ENCODE results near the gene CLPTM1L. TPM values are rescaled to one million over a fixed set of nuclear protein-coding genes. Genes with fewer than 3 reads are reported as not detected.

Gene CLPTM1L
- total RNA-seq, 2 experiments from 2014 or later: 395 TPM

DNA sequence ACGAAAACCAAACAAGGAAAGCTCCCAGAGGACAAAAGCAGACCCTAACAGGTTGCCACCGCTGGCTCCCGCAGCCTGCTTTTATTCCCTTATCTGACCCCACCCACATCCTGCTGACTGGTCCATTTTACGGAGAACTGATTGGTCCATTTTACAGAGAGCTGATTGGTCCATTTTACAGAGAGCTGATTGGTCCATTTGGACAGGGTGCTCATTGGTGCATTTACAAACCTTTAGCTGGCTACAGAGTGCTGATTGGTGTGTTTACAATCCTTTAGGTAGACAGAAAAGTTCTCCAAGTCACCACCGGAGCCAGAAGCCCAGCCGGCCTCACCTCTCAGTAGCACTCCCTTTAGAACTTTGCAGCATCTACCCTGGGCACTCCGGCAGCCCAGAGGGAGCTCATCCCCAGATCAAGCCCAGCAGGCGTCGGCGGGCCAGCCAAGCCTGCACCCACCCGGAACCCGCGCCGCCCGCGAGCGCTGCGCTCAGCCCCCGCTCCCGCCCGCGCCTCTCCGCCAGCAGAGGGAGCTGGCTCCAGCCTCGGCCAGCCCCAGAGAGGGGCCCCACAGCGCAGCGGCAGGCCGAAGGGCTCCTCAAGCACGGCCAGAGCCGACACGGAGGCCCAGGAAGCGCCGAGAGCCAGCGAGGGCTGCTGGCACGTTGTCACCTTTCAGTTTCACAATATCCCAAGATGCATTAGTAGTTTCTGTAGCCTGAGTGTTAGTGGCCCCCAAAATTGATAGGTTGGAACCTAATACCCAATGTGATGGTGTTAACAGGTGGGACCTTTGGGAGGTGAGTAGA lies 35.3 kb upstream of the CLPTM1L start:
- Histone ChIP-seq H3K9me2 (ENCODE audit: insufficient read depth, low read length) (no peaks in the 10 kb centered on the region), H3K36me3 (ENCODE audit: insufficient read depth, low read length) (no peaks in the 10 kb centered on the region), H3K79me2 (ENCODE audit: insufficient read depth, low read depth, low read length) (no peaks in the 10 kb centered on the region), H3K9me3 (ENCODE audit: low read length) (no peaks in the 10 kb centered on the region), H3K27ac (ENCODE audit: low read depth, low read length, poor library complexity, severe bottlenecking) (no peak overlapping the region), H3K4me3 (ENCODE audit: low read depth, low read length, poor library complexity, severe bottlenecking) (no peak overlapping the region), H4K20me1 (ENCODE audit: insufficient read depth, low read length) (no peaks in the 10 kb centered on the region), H3K4me2 (ENCODE audit: low read length) (no peak overlapping the region), H3K4me1 (ENCODE audit: insufficient read depth, low read length, poor library complexity, severe bottlenecking) (peaks cover 3% of the 10 kb centered on the region), H2AFZ (ENCODE audit: low read length) (no peak overlapping the region)
- intact Hi-C loops (cut with micrococcal nuclease; ENCODE audit: unreplicated experiment): no loop called here
- no peak for DNase-seq (ENCODE audit: low spot score)
- no TSS peak for BruUV-seq (replicated peaks)
- ChIA-PET POLR2A (interaction anchor here (1.6 kb wide), 1 partner anchor 13 kb away, joined by 3 read pairs; no protein-coding TSS in a partner anchor), CTCF (ENCODE audit: unreplicated experiment) (no interaction called here)
- no peak for TF ChIP-seq EZH2phosphoT487 (IDR thresholded peaks at IDR 0.05; ENCODE audit: borderline replicate concordance, low read depth, low read length)
- TF ChIP-seq, protein P1, sequence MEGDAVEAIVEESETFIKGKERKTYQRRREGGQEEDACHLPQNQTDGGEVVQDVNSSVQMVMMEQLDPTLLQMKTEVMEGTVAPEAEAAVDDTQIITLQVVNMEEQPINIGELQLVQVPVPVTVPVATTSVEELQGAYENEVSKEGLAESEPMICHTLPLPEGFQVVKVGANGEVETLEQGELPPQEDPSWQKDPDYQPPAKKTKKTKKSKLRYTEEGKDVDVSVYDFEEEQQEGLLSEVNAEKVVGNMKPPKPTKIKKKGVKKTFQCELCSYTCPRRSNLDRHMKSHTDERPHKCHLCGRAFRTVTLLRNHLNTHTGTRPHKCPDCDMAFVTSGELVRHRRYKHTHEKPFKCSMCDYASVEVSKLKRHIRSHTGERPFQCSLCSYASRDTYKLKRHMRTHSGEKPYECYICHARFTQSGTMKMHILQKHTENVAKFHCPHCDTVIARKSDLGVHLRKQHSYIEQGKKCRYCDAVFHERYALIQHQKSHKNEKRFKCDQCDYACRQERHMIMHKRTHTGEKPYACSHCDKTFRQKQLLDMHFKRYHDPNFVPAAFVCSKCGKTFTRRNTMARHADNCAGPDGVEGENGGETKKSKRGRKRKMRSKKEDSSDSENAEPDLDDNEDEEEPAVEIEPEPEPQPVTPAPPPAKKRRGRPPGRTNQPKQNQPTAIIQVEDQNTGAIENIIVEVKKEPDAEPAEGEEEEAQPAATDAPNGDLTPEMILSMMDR (conservative IDR thresholded peaks at IDR 0.05; ENCODE audit: low read length): peak; percentile 52

DNA sequence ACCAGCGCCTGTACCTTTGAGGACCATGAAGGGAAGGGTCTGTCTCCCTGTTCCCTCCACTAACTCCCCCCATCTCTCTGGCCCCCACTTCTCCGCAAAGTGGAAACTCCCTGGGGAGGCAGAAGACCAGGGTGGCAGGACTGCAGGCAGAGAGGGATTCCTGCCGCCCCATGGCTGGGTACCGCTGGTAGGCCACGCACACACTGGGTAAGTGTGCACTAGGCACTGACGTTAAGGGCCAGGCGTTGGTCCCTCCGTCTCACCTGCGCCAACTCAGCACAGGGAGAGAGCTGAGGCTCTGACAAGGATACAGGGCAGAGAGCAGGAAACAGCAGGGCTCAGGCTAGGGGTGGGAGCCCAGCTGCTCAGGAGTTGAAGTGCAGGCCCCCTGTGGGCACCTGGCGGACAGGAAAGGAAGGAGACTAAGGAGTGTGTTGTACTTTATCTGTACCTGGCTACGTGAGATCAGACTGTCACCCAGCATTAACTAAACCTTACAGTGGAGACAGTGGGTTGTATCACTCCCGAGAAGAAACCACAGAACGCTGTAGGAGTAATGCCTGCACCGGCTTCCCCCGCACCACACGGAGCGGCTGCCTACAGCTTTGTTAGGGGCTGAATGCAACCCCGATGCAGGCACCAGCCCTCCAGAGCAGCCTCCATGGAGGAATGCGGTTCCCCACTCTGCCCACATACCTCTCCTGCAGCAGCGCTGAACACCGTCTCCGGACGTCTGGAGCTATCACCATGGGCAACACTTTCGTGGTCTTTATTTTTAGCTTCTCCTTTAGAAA lies 34.2 kb upstream of the CLPTM1L start:
- Histone ChIP-seq H3K9me3 (ENCODE audit: low read length) (no peaks in the 10 kb centered on the region), H3K27ac (ENCODE audit: low read depth, low read length, poor library complexity, severe bottlenecking) (no peak overlapping the region), H3K4me2 (ENCODE audit: low read length) (no peak overlapping the region), H3K79me2 (ENCODE audit: insufficient read depth, low read depth, low read length) (no peaks in the 10 kb centered on the region), H2AFZ (ENCODE audit: low read length) (no peak overlapping the region), H4K20me1 (ENCODE audit: insufficient read depth, low read length) (no peaks in the 10 kb centered on the region), H3K36me3 (ENCODE audit: insufficient read depth, low read length) (no peaks in the 10 kb centered on the region), H3K4me1 (ENCODE audit: insufficient read depth, low read length, poor library complexity, severe bottlenecking) (no peaks in the 10 kb centered on the region), H3K9me2 (ENCODE audit: insufficient read depth, low read length) (no peaks in the 10 kb centered on the region), H3K4me3 (ENCODE audit: low read depth, low read length, poor library complexity, severe bottlenecking) (no peak overlapping the region)
- CTCF ChIA-PET (ENCODE audit: unreplicated experiment): no interaction called here
- no peak for DNase-seq (ENCODE audit: low spot score)
- BruUV-seq (replicated peaks): no TSS peak
- POLR2A ChIA-PET: no interaction called here
- no peak for TF ChIP-seq EZH2phosphoT487 (IDR thresholded peaks at IDR 0.05; ENCODE audit: borderline replicate concordance, low read depth, low read length)
- TF ChIP-seq, protein P1 (conservative IDR thresholded peaks at IDR 0.05; ENCODE audit: low read length): no peak
- intact Hi-C loops (cut with micrococcal nuclease; ENCODE audit: unreplicated experiment): no loop called here
